Osteocyte (in vitro differentiated cells): ENCODE results near the gene ADAMTS12. TPM values are rescaled to one million over a fixed set of nuclear protein-coding genes. Genes with fewer than 3 reads are reported as not detected.
"Not testable (repeated sequence)": the region's sequence is repeated elsewhere in the genome, so short reads cannot be mapped to it uniquely, and the experiment has no call there.

Experiments
- DNase-seq: peaks from one replicate; pipeline ENCODE4 v3.0.0; 2021; ENCODE audit warnings: mixed read lengths; ENCODE audit not compliant: unreplicated experiment; ENCODE audit errors: extremely low spot score
- H3K27ac Mint-ChIP-seq: one replicate; pipeline ENCODE4 v1.8.0; 2021; ENCODE audit warnings: mild to moderate bottlenecking, mixed read lengths; ENCODE audit not compliant: unreplicated experiment
- H3K27me3 Mint-ChIP-seq: one replicate; pipeline ENCODE4 v1.8.0; 2021; ENCODE audit warnings: mixed read lengths; ENCODE audit not compliant: unreplicated experiment
- H3K36me3 Mint-ChIP-seq: one replicate; pipeline ENCODE4 v1.8.0; 2021; ENCODE audit warnings: mixed read lengths; ENCODE audit not compliant: unreplicated experiment
- H3K4me1 Mint-ChIP-seq: one replicate; pipeline ENCODE4 v1.8.0; 2021; ENCODE audit warnings: mixed read lengths; ENCODE audit not compliant: unreplicated experiment
- H3K4me3 Mint-ChIP-seq: one replicate; pipeline ENCODE4 v1.8.0; 2021; ENCODE audit warnings: mild to moderate bottlenecking, moderate library complexity, mixed read lengths; ENCODE audit not compliant: unreplicated experiment
- H3K9me3 Mint-ChIP-seq: one replicate; pipeline ENCODE4 v1.8.0; 2021; ENCODE audit warnings: mixed read lengths; ENCODE audit not compliant: unreplicated experiment
- total RNA-seq: library from RNA; stranded (reverse); gene quantifications from 2 replicates; pipeline ENCODE4 v1.2.1, GENCODE V29; 2021
- TF ChIP-seq, protein P1 (sequence below): fragments of 200-600 bp; sonication (generic); IDR thresholded peaks from 2 replicates; pipeline ENCODE4 v1.5.0; 2021; ENCODE audit warnings: antibody characterized with exemption, mild to moderate bottlenecking, moderate library complexity

Gene ADAMTS12
- total RNA-seq, 1 donor from 2014 or later, result 13.9 TPM

DNA sequence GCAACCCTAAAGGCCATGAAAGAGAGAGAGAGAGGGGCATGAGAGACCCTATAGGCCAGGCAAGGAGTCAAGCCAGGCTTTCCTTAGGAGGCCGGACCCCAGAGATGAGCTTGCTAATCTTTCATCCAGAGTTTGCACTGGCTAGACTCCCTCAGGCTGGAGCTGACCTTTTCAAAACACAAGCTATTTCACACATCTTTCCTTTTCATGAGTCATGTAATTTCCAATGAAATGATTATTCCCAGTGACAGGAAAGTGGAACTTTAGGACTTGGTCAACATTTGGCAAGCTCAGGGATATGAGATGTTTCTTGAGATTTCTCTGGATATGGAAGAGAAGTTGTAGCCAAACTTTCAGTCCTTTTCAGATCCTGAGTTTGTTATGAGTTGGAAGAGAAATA lies 333.3 kb downstream of the ADAMTS12 start:
- H3K36me3 Mint-ChIP-seq, result no peaks in the 10 kb centered on the region
- no peak for DNase-seq
- no peak overlapping the region for H3K4me3 Mint-ChIP-seq
- no peaks in the 10 kb centered on the region for H3K9me3 Mint-ChIP-seq
- H3K27me3 Mint-ChIP-seq, result no peaks in the 10 kb centered on the region
- H3K4me1 Mint-ChIP-seq, result peaks cover 8% of the 10 kb centered on the region
- TF ChIP-seq, protein P1, sequence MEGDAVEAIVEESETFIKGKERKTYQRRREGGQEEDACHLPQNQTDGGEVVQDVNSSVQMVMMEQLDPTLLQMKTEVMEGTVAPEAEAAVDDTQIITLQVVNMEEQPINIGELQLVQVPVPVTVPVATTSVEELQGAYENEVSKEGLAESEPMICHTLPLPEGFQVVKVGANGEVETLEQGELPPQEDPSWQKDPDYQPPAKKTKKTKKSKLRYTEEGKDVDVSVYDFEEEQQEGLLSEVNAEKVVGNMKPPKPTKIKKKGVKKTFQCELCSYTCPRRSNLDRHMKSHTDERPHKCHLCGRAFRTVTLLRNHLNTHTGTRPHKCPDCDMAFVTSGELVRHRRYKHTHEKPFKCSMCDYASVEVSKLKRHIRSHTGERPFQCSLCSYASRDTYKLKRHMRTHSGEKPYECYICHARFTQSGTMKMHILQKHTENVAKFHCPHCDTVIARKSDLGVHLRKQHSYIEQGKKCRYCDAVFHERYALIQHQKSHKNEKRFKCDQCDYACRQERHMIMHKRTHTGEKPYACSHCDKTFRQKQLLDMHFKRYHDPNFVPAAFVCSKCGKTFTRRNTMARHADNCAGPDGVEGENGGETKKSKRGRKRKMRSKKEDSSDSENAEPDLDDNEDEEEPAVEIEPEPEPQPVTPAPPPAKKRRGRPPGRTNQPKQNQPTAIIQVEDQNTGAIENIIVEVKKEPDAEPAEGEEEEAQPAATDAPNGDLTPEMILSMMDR, result no peak
- no peak overlapping the region for H3K27ac Mint-ChIP-seq

DNA sequence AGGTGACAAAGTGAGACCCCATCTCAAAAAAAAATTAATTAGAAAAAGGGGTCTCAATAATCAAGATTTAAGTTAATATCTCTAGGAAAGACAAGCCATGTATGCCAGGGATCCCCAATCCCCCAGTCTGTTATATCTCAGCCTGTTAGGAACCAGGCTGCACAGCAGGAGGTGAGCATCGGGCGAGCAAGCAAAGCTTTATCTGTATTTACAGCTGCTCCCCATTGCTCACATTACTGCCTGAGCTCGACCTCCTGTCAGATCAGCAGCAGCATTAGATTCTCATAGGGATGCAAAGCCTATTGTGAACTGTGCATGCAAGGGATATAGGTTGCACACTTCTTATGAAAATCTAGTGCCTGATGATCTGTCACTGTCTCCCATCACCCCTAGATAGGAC lies 334.2 kb downstream of the ADAMTS12 start:
- Mint-ChIP-seq H3K27ac (no peak overlapping the region), H3K4me1 (peaks cover 8% of the 10 kb centered on the region), H3K4me3 (no peak overlapping the region), H3K9me3 (peaks cover 4% of the 10 kb centered on the region), H3K36me3 (no peaks in the 10 kb centered on the region), H3K27me3 (no peaks in the 10 kb centered on the region)
- no peak for DNase-seq
- TF ChIP-seq, protein P1, result no peak

DNA sequence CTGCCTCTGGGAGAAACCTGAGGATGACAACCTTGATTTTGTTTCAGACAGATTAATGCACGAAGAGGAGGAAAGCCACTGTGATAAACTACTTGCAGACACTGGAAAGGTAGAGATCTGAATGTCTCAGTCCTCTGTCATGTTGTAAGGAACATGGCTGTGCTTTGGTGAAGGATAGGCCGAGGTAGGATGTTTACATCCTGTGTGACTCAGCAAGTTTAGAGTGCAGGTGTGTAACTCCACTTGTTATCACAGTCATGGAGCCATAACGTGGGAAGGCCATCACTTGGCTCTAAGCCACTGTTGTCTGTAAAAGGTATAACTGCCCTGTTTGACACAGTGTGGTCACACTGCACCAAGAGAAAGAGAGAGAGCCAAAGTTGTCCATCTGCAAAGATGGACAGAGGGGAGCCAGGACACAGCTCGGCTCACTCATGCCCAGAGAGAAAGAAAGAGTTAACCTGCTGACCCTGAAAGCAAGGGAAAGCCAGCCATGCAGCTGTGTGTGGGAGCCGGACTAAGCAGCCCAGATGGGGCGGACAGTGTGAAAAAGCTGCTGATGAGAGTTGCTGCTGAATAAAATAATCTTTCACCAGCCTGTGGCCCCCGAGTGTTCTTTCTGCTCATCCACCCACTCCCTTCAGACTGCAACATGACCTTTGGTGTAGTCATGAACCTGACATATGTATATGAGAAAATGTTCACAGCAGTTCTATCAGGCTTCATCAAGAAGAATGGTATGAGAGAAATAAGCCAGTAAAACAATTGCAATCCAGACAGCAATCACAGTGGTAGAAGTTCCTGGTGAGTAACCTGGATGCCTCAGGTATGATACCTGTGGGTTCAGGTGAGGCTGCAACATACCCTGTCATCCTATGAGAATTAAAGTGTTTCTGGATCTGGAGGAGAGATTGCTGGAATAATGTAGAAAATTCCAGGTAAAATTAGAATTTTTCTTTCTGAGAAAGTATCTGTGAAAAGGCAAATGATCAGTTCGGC lies 335.2 kb downstream of the ADAMTS12 start:
- Mint-ChIP-seq H3K4me1 (peaks cover 8% of the 10 kb centered on the region), H3K9me3 (peaks cover 9% of the 10 kb centered on the region), H3K4me3 (no peak overlapping the region), H3K27ac (no peak overlapping the region), H3K27me3 (no peaks in the 10 kb centered on the region), H3K36me3 (no peaks in the 10 kb centered on the region)
- TF ChIP-seq, protein P1, result no peak
- DNase-seq, result no peak

DNA sequence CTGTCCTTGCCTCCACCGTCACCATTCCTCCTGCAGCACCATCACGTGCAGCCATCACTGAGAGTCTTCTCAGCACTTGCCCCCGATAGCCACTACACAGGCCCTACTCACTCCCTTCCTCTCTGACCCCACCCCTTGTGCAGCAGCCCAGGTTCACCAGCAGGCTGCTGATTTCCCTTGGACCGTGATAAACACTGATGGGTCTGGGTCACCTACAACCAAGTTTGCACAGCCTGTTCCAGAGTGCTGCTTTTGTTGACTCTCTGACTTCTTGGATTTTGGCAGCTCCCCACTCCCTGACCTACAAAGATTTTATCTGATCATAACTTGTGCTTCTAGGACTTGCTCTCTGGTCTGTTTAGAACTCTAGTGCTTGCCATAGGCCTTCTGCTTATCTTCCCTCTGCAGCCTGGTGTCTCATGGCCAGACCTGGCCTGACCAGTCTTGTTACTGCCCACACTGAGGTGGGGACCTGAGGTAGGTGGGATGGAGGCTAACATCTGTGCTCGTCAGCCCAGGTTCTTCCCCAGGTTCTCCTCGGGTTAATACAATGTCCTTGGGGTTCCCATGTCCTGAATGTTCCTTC lies 341.7 kb downstream of the ADAMTS12 start:
- peaks cover 9% of the 10 kb centered on the region for H3K9me3 Mint-ChIP-seq
- no peaks in the 10 kb centered on the region for H3K36me3 Mint-ChIP-seq
- H3K27me3 Mint-ChIP-seq, result no peaks in the 10 kb centered on the region
- H3K4me1 Mint-ChIP-seq, result no peaks in the 10 kb centered on the region
- no peak for DNase-seq
- TF ChIP-seq, protein P1, result no peak
- no peak overlapping the region for H3K4me3 Mint-ChIP-seq
- H3K27ac Mint-ChIP-seq, result no peak overlapping the region

DNA sequence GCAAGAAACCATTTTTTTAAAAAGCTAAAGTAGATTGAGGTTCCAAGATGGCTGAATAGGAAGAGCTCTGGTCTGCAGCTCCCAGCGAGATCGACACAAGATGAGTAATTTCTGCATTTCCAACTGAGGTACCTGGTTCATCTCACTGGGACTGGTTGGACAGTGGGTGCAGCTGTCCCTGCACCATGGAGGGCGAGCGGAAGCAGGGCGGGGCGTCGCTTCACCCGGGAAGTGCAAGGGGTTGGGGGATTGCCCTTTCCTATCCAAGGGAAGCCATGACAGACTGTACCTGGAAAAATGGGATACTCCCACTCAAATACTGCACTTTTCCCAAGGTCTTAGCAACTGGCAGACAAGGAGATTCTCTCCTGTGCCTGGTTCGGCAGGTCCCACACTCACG lies 352.0 kb downstream of the ADAMTS12 start:
- H3K4me3 Mint-ChIP-seq, H3K36me3 Mint-ChIP-seq, H3K27ac Mint-ChIP-seq, DNase-seq, H3K4me1 Mint-ChIP-seq, H3K9me3 Mint-ChIP-seq, H3K27me3 Mint-ChIP-seq: not testable (repeated sequence)
